RWPE1 (cell line): ENCODE measurements around the gene KCNQ2.

ENCODE experiments used
- CTCF ChIA-PET: fragments of 350-600 bp; sonication (Branson Sonifier 250); formaldehyde crosslinking; extraction: SDS; loops from one replicate; lab custom pipeline; 2021; lab: Yijun Ruan, JAX
- POLR2A ChIA-PET: fragments of 400-600 bp; formaldehyde crosslinking; extraction: SDS; loops from one replicate; lab custom pipeline; 2020; ENCODE audit warnings: antibody characterized with exemption; ENCODE audit not compliant: low non-redundant PET; lab: Yijun Ruan, JAX
- DNase-seq: peaks from one replicate; pipeline ENCODE4 v3.0.0; 2012; ENCODE audit warnings: low spot score
- H3K27ac ChIP-seq: fragments of 450-650 bp; 2 replicates; pipeline ENCODE4 v1.5.1; 2017
- TF ChIP-seq, protein P1 (sequence below): fragments of 450-650 bp; conservative IDR thresholded peaks from 2 replicates; pipeline ENCODE4 v1.5.1; 2017; ENCODE audit warnings: low read depth, mild to moderate bottlenecking

The KCNQ2 gene

DNA sequence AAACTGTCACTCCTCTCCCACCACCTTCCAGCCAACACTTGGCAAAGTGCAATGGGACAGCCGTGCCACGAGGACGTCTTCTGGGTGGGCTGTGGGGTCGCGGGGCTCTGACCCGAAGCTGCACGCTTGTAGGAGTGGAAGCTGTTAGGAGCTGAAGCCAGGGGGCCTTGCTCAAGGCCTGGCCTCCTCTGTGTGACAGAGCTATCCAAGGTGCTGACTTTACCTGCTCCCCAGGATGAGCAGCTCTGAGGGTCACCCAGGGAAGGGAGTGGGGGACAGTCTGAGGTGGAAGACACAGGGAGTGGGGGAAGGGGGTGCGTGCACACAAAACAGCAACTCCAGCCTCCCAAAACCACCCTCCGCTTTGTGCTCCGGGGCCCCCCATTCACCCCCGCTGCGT, 93.8 kb downstream of the KCNQ2 start:
- ChIA-PET CTCF (interaction anchor here (0.7 to 8.1 kb wide), 5 partner anchors 11 to 155 kb away, joined by 3 to 178 read pairs (median 4); no protein-coding TSS in a partner anchor), POLR2A (no interaction called here)
- DNase-seq, result no peak

DNA sequence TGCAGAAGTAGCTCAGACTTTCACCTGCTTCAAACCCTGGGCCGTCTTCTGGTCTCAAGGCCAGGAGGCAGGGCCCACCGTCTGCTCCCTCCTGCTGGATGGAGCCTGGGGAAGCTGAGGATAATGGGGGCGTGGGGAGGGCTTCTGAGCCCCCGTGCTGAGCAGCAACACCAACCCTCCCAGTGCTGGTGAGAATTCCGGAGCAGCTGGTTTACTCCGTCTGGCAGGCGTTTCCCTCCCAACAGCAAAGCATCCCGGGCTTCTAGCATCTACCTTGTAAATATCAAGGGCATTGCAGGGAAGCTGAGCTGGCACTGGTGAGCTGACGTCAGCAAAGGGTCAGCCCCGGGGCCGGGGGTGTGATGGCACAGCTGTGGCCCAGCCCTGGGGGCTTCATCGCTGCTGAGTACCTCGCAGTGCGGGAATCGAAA, 94.5 kb downstream of the KCNQ2 start:
- H3K27ac ChIP-seq, result no peak overlapping the region
- TF ChIP-seq, protein P1, sequence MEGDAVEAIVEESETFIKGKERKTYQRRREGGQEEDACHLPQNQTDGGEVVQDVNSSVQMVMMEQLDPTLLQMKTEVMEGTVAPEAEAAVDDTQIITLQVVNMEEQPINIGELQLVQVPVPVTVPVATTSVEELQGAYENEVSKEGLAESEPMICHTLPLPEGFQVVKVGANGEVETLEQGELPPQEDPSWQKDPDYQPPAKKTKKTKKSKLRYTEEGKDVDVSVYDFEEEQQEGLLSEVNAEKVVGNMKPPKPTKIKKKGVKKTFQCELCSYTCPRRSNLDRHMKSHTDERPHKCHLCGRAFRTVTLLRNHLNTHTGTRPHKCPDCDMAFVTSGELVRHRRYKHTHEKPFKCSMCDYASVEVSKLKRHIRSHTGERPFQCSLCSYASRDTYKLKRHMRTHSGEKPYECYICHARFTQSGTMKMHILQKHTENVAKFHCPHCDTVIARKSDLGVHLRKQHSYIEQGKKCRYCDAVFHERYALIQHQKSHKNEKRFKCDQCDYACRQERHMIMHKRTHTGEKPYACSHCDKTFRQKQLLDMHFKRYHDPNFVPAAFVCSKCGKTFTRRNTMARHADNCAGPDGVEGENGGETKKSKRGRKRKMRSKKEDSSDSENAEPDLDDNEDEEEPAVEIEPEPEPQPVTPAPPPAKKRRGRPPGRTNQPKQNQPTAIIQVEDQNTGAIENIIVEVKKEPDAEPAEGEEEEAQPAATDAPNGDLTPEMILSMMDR, result no peak
- ChIA-PET POLR2A (no interaction called here), CTCF (interaction anchor here (0.7 to 8.1 kb wide), 9 partner anchors 33 to 408 kb away, joined by 3 to 178 read pairs (median 4); partner anchors contain the start of gene BIRC7)
- DNase-seq, result no peak

More for the DNA sequence above, 93.8 kb downstream of the KCNQ2 start:
- TF ChIP-seq, protein P1, result no peak
- H3K27ac ChIP-seq, result no peak overlapping the region

DNA sequence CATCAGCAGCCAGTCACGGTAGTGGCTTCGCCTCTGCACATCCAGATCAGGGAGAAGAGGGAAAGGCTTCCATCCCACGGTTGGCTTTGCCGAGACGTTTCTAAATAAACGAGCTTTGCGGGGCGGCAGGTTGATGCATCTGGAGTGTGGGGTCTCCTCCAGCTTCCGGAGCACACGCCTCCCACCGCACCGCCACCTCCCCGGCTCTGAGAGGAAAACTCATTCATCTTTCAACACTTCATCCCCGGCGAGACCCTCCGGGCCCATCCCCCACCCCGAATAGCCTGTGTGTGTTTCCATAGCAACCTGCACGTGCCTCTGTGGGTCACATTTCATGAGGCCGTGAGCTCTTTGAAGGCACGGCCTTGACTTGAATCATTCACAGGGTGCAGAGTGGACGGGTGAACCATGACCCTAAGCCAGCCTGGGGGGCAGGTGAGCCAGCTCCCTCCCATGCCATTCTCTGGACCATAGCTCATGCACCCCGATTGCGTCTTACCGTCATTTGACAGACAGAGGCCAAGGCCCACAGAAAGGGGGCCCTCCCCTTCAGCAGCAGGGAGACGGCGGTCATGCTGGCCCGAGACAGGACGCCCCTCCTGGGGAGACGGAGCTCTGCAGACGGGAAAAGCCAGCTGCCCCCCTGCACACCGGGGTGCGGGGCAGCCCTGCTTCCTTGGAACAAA, 95.1 kb downstream of the KCNQ2 start:
- POLR2A ChIA-PET, result no interaction called here
- no peak overlapping the region for H3K27ac ChIP-seq
- DNase-seq, result no peak
- TF ChIP-seq, protein P1, result no peak
- CTCF ChIA-PET, result interaction anchor here (0.6 to 8.1 kb wide), 10 partner anchors 32 to 594 kb away, joined by 3 to 178 read pairs (median 4); partner anchors contain the start of gene BIRC7

DNA sequence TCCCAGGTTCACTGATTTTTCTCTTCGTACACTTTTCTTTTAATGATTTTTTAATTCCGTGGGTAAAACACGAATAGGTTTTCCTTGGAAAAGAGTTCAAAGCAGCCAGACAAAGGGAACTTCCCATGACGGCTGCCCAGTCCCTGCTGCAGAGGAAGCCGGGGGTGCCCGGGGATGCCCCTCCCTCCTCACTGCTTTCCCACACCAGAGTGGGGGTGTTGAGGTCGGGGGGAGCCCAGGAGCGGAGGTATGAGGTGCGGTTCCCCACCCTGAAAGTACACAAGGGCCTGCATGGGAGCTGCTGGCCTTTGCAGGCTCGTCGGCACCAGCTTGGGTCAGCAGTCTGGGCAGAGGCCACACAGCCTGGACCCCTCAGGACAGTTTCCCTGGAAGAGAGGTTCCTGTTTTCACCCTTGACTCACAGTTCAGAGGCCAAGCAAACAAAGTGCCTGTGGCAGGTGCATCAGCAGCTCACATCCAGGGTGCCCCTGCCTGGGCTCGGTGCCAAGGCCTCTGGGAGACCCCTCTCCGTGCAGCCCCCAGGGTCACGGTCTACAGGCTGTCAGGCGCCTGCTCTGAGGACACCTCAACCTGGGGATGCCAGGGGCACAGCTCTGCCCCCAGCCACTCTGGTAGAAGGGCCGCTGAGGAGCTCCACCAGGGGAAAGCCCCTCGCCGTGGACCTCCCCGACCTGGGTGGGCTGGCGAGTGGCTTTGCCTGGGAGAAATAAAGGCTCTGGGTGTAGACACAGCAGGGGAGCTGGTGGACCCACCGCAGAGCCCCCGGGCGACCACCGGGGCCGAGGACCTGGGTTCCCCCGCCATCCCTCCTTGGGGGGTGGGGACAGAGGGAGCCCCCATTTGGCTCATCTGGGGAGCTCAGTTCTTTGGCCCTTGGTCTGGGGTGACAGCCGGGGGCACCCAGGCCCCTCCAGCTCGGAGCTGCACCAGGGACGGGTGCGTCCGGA, 95.9 kb downstream of the KCNQ2 start:
- TF ChIP-seq, protein P1, result no peak
- no peak for DNase-seq
- no peak overlapping the region for H3K27ac ChIP-seq
- CTCF ChIA-PET, result interaction anchor here (0.6 to 8.1 kb wide), 9 partner anchors 43 to 593 kb away, joined by 3 to 178 read pairs (median 4); partner anchors contain the start of gene BIRC7
- POLR2A ChIA-PET, result no interaction called here

DNA sequence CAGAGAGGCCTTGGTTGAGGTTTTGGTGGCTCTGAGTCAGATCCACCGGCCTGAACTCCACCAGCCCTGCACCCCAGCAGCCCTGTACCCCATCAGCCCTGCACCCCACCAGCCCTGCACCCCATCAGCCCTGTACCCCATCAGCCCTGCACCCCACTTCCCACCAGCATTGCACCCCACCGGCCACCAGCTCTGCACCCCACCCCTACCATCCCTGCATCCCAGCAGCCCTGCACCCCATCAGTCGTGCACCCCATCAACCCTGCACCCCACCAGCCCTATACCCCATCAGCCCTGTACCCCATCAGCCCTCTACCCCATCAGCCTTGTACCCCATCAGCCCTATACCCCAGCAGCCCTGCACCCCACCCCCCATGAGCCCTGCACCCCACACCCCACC, 97.0 kb downstream of the KCNQ2 start:
- no peak for DNase-seq
- TF ChIP-seq, protein P1, result no peak
- CTCF ChIA-PET, result interaction anchor here (8.1 kb wide), 1 partner anchor 66 kb away, joined by 178 read pairs; no protein-coding TSS in a partner anchor
- POLR2A ChIA-PET, result no interaction called here
- H3K27ac ChIP-seq, result no peak overlapping the region

DNA sequence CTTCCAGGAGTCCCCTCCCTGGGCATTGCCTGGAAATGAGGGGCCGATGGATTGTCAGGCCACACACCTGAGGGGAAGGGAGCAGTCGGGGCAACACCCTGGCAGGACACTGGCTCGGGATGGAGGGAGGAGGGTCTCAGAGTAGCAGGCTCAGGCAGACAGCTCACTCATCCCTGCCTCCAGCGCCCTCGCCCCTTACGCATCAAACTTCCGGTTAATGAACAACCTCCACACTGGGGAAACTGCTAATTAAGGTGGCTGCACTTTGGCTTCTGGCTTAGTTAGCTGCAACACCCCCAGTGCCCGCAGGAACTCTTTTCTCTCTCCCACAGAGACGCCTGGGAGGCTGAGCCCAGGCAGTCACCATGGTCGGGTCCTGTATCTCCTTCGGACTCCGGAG, 98.0 kb downstream of the KCNQ2 start:
- DNase-seq, result no peak
- ChIA-PET POLR2A (no interaction called here), CTCF (interaction anchor here (0.5 to 1.2 kb wide), 2 partner anchors 8 to 122 kb away, joined by 4 to 7 read pairs; no protein-coding TSS in a partner anchor)
- TF ChIP-seq, protein P1, result no peak
- no peak overlapping the region for H3K27ac ChIP-seq
